GM23248 (cell line): Measurements from ENCODE around the gene ST6GALNAC4.

Experiments used
- EZH2 ChIP-seq: fragments of 200-600 bp; sonication (generic); IDR thresholded peaks from 2 replicates; pipeline ENCODE4 v1.6.1; 2018; ENCODE audit warnings: antibody characterized with exemption, mild to moderate bottlenecking; ENCODE audit not compliant: insufficient read depth, poor library complexity, severe bottlenecking
- EZH2phosphoT487 ChIP-seq: fragments of 200-600 bp; sonication (generic); IDR thresholded peaks from 2 replicates; pipeline ENCODE4 v1.6.1; 2018; ENCODE audit warnings: antibody characterized with exemption, moderate library complexity, mild to moderate bottlenecking, low read depth; ENCODE audit not compliant: insufficient read depth

- TF ChIP-seq EZH2phosphoT487 (no peak), EZH2 (no peak)
Observed at GRCh38 chr9:127945338-127945737, 28.5 kb upstream of the ST6GALNAC4 start.
